HepG2 (cell line): ENCODE data around the gene KRTAP1-4. TPM values are rescaled to one million over a fixed set of nuclear protein-coding genes. Genes with fewer than 3 reads are reported as not detected.

ENCODE experiments used
- BCL3 ChIP-seq: sonication (generic); formaldehyde crosslinking; IDR thresholded peaks from 2 replicates; pipeline ENCODE4 v1.5.1; 2020; ENCODE audit warnings: mild to moderate bottlenecking, missing genetic modification reagents, moderate library complexity
- CSRNP2 ChIP-seq: sonication (generic); formaldehyde crosslinking; conservative IDR thresholded peaks from 2 replicates; pipeline ENCODE4 v1.8.0; 2022; ENCODE audit warnings: low read depth, missing genetic modification reagents
- FOXP4 ChIP-seq: sonication (generic); formaldehyde crosslinking; IDR thresholded peaks from 2 replicates; pipeline ENCODE4 v1.4.0; 2020; ENCODE audit warnings: missing genetic modification reagents
- GATAD2A ChIP-seq: IDR thresholded peaks from 2 replicates; pipeline ENCODE4 v1.6.1; 2016
- HNF1A ChIP-seq, 2 experiments: sonication (generic) in 1 of 2; formaldehyde crosslinking in 1 of 2; IDR thresholded peaks; 2 replicates each; pipeline versions ENCODE4 v1.4.0 to v1.6.1; 2016 to 2020; ENCODE audit warnings: borderline replicate concordance in 1 of 2, low read depth in 1 of 2, mild to moderate bottlenecking in 1 of 2, missing genetic modification reagents in 1 of 2
- HOMEZ ChIP-seq: IDR thresholded peaks from 2 replicates; pipeline ENCODE4 v1.6.1; 2016; ENCODE audit warnings: low read depth
- JARID2 ChIP-seq: sonication (generic); formaldehyde crosslinking; IDR thresholded peaks from 2 replicates; pipeline ENCODE4 v1.8.1; 2023; ENCODE audit warnings: missing genetic modification reagents, inconsistent platforms; ENCODE audit not compliant: insufficient replicate concordance
- MAFF ChIP-seq: IDR thresholded peaks from 2 replicates; pipeline ENCODE4 v1.6.1; 2011; ENCODE audit warnings: low read depth, low read length, improper control_type of control experiment
- NFE2 ChIP-seq: sonication (generic); formaldehyde crosslinking; IDR thresholded peaks from 2 replicates; pipeline ENCODE4 v1.4.0; 2020; ENCODE audit warnings: missing genetic modification reagents
- RBFOX2 ChIP-seq: fragments of 200-400 bp; formaldehyde crosslinking; IDR thresholded peaks from 2 replicates; pipeline ENCODE4 v1.6.1; 2017; ENCODE audit warnings: low read depth, mild to moderate bottlenecking, low read length
- TOPORS ChIP-seq: sonication (generic); formaldehyde crosslinking; IDR thresholded peaks from 2 replicates; pipeline ENCODE4 v1.8.0; 2023; ENCODE audit warnings: mild to moderate bottlenecking, missing genetic modification reagents
- ZIK1 ChIP-seq: sonication (generic); formaldehyde crosslinking; IDR thresholded peaks from 2 replicates; pipeline ENCODE4 v1.5.0; 2020; ENCODE audit warnings: mild to moderate bottlenecking, low read depth, missing genetic modification reagents, borderline replicate concordance
- ZNF317 ChIP-seq: sonication (generic); formaldehyde crosslinking; IDR thresholded peaks from 2 replicates; pipeline ENCODE4 v1.5.0; 2020; ENCODE audit warnings: mild to moderate bottlenecking, missing genetic modification reagents
- ZNF350 ChIP-seq: sonication (generic); formaldehyde crosslinking; IDR thresholded peaks from 2 replicates; pipeline ENCODE4 v1.4.0; 2020; ENCODE audit warnings: mild to moderate bottlenecking, low read depth, missing genetic modification reagents, borderline replicate concordance
- ZNF362 ChIP-seq: sonication (generic); formaldehyde crosslinking; IDR thresholded peaks from 2 replicates; pipeline ENCODE4 v1.4.0; 2020; ENCODE audit warnings: missing genetic modification reagents, mild to moderate bottlenecking, borderline replicate concordance
- ZNF563 ChIP-seq: sonication (generic); formaldehyde crosslinking; IDR thresholded peaks from 2 replicates; pipeline ENCODE4 v1.8.0; 2022; ENCODE audit warnings: mild to moderate bottlenecking, moderate library complexity, missing genetic modification reagents
- ZNF816 ChIP-seq: sonication (generic); formaldehyde crosslinking; IDR thresholded peaks from 2 replicates; pipeline ENCODE4 v1.8.0; 2022; ENCODE audit warnings: missing genetic modification reagents, mild to moderate bottlenecking, borderline replicate concordance
- polyA plus RNA-seq, 8 experiments: library from polyadenylated mRNA; depleted of rRNA in 3 of 8; stranded (reverse) in 7 of 8; unstranded in 1 of 8; fragments of >200 nt; fragmentation: Illumina TruSeq in 4 of 8; extraction: Trizol in 4 of 8; gene quantifications; 2 replicates each; pipeline versions ENCODE4 v1.2.1 to v1.2.3, GENCODE V29; 2011 to 2016; ENCODE audit warnings: low read depth in 4 of 8, missing spikeins in 1 of 8, mixed read lengths in 1 of 8; ENCODE audit not compliant: insufficient read depth in 1 of 8
- total RNA-seq, 5 experiments: library from RNA; depleted of rRNA; stranded (reverse); fragments of >200 nt; fragmentation: Illumina TruSeq; extraction: Trizol; gene quantifications; 2 replicates each; pipeline ENCODE4 v1.2.3, GENCODE V29; 2016; ENCODE audit warnings: low read depth in 1 of 5

KRTAP1-4 gene
- total and polyA plus RNA-seq, 2 of the 13 experiments (the other 11 are each of a cell fraction or from before 2014, with no cell fraction given), result not detected

GRCh38 chr17:41002814-41003213 is 27.2 kb downstream of the KRTAP1-4 start (continued):
- TF ChIP-seq FOXP4 (CRISPR knock-in tag) (no peak), ZNF816 (CRISPR knock-in tag) (no peak), ZNF362 (CRISPR knock-in tag) (no peak), RBFOX2 (no peak), ZIK1 (CRISPR knock-in tag) (no peak), NFE2 (CRISPR knock-in tag) (no peak), TOPORS (CRISPR knock-in tag) (no peak), BCL3 (CRISPR knock-in tag) (no peak), MAFF (peak; percentile 22; the same call in 1 of the 2 replicates), ZNF317 (CRISPR knock-in tag) (no peak), HNF1A (IDR thresholded peaks at IDR 0.05; ENCODE audit: low read depth) (no peak), HNF1A (CRISPR knock-in tag; IDR thresholded peaks at IDR 0.05; ENCODE audit: borderline replicate concordance) (peak; percentile 42; the same call in 1 of the 2 replicates), HOMEZ (CRISPR knock-in tag) (peak; percentile 34; the same call in 1 of the 2 replicates), ZNF350 (CRISPR knock-in tag) (no peak), GATAD2A (CRISPR knock-in tag) (no peak), ZNF563 (CRISPR knock-in tag) (no peak), JARID2 (CRISPR knock-in tag) (no peak), CSRNP2 (no peak)
